HG03354 (cell line): ENCODE results near the gene CSRNP3.

ENCODE experiments used
- ATAC-seq: cut with Tn5 transposase; IDR thresholded peaks from one replicate; pipeline ENCODE4 v1.9.1; 2021; ENCODE audit warnings: mild to moderate bottlenecking; ENCODE audit not compliant: unreplicated experiment, poor library complexity, severe bottlenecking

CSRNP3 gene

DNA sequence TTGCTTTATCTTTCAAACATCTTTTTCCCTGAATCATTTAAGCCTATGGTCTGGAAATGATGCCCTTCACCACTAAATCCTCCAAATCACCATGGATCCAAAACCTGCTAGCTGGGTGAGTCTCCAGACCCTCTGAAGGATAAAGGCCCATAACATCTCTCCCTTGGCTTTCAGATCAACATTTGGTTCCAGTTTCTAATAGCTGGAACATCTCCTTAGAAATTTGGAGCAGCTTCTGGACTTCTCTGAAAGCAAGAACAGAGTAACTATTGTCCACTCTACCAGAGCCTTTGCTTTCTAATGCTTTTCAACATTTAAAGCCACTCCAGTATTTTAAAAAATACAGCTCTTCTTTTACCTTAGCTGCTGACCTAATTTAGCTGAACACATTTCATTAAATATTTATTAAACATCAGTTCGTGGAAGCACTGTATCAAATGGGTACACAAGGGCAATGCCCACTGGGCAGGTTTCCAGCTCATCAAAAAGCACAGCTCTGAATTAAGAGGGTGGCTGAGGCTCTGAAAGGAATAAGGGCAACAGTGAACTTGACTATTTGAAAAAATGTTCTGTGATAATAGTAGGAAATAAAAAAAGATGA lies 249.2 kb downstream of the CSRNP3 start:
- ATAC-seq: no peak

DNA sequence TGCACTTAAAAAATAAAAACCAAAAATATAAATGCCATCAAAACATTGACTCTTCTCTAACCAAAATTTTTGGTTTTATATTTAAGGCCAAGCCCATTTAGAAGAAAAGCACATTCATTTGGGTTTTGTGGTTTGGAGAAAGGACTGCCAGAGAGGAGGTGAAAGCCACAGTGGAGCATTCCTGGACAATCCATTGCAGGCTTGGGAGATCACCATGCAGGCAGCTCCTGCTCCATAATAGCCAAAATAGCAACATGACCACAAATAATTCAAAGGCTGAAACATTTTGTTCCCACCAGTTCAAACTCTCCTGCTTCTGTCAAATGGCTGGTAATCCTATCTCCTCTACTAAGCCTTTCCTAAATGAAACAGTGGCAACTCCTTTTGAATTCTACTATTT lies 251.0 kb downstream of the CSRNP3 start:
- ATAC-seq: no peak

DNA sequence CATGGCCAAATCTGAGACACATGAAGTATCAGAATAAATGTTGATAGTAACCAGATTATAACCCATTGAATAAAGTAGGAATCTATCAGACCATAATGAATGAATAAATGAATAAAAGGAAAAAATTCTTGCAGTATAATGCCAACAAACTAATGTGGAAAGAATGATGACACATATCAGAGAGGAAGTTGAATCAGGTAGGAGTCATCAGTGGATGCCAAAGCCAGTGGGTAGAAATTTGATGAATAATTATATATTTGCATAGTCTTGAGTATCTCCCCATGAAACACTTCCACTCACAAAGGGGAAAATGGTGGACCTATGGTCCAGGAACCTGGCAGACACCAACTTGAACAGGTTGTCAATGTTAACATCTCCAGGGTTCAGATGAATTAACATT lies 255.9 kb downstream of the CSRNP3 start:
- no peak for ATAC-seq
